HG03520 (cell line): ENCODE data around the gene CWH43.
"Not testable (repeated sequence)": the region's sequence is repeated elsewhere in the genome, so short reads cannot be mapped to it uniquely, and the experiment has no call there.

Experiments
- ATAC-seq: cut with Tn5 transposase; IDR thresholded peaks from one replicate; pipeline ENCODE4 v1.9.1; 2021; ENCODE audit warnings: mild to moderate bottlenecking, moderate library complexity; ENCODE audit not compliant: unreplicated experiment

CWH43 gene

DNA sequence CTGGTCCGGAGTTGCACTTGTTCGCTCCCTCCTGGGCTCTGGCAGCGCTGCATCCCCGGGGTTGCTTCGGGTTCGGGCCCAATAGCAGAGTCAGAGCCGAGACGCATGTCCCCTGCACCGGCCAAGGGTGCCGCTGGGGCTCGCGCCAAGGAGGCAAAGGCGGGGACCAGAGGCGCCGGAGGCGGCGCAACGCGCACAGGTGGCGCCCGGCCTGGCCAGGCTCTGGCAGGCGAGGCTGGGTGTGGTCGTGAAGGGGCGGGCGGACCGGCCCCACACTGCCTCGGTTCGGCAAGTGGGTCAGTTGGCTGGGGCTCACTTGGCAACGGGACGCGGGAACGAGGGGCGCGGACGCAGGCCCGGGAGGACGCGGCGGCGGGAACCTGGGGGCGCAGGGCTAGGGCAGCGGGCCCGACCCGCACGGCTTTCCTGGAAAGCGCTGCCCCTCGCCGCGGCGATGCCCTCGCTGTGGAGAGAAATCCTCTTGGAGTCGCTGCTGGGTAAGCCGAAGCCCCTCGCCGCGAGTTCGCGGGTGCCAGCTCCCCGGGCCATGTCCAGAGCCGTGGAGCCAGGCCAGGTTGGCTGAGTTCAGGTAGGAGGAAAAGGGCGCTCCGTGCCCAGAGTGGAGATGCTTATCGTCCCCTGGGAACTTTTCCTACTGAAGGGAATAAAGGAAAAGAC, at the start of gene CWH43:
Gene CWH43, plus strand, starts transcription at position 300 of the 678 bp plus-strand sequence. Its CDS starts 155 bp downstream, at position 455.
- ATAC-seq = no peak

- no peak for ATAC-seq
These were observed 49.0 kb upstream of the CWH43 start for GRCh38 chr4:48937033-48937432.

GRCh38 chr4:48938831-48939230, 47.2 kb upstream of the CWH43 start:
- ATAC-seq = no peak

DNA sequence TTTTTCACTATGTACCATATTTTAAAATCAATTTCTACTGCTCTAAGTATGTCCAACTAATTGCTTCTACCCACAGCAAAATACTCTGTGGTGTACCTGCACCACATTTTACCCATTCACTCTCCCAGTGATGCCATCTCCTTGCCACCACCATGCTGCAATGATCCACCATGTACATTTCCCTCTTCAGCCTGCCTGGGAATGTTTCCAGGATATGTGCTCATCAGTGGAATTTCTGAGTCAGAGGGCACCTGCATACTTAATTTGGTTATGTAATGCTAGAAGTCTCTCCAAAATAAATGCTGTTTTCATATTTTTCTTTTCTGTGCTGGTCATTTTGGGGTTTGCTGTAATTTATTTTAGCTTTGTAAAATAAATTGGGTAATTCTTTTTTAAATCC, 46.3 kb upstream of the CWH43 start:
- no peak for ATAC-seq

DNA sequence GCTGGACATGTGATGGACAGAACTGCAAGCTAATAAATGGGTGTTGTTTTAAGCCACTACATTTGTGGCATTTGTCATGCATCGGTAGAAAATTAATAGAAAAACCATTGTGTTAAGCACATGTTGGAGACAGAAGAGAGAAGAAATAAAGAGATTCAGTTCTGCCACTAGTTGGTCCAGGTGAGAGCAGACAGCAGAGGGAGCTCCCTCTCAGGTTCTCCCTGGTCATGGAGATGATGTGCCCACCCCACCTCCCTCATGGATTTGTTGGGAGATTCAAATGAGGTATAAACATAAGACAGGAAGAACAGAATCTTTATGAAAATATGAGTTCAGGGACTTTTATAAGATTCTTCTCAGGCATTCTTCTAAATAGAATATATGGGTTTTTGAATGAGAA, 42.7 kb upstream of the CWH43 start:
- ATAC-seq = no peak

GRCh38 chr4:48944252-48944651, 41.8 kb upstream of the CWH43 start:
- ATAC-seq = no peak

DNA sequence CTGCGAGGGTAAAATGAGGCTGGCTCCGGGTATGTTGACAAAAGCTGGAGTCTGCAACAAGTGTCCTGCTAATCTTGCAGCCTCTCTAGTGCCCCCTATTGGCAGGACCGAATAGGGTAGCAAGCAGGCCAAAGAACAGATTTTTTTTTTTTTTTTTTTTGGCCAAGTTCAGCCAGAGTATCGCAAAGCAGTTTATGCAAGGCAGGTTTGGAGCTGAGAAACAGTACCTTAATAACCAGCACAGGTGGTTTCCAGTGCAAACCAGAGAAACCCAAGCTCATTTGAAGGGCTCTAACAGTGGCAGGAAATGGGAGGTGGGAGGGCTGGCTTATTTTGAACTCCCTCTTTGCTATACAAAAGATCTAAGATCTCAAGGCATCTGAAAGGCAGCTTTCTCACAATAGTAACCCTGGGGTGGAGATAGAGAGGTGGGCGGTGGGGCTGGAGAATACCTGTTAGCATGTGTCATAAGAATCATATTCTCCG, 41.3 kb upstream of the CWH43 start:
- no peak for ATAC-seq

DNA sequence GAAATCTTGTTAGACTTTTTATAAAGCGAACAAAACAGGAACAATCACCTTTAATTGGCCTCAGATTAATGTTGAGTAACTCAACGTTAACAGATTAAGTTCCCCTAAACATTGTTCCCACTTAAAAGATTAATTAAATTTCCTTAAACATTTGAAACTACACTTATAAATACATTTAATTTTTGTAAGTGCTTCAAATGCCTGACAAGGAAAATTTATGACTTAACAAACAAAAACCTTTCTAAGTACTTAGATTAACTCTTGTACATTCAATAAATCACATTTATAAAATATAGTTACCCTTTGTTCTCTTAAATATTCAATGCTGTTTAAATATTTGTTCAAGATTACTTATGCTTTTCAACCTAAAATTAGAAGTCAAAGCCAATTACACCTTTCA, 40.1 kb upstream of the CWH43 start:
- no peak for ATAC-seq

DNA sequence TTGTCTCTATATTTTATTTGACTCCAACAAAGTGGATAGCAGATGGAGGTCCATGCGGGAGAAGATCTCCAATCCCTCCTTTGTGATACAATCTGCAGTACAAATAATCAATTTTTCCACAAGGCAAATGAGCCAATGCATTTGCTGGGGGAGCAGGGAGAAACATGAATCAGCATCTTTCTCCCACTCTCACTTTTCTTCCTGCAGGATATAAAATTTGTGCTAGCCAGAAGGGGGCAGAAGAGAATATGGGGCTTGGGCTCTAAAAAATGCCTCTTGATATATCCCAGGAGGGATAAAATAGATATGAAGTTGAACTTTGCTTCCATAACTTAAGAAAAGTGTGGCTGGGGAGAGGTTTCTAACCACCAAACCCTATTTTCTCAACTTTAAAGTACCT, 38.3 kb upstream of the CWH43 start:
- no peak for ATAC-seq

GRCh38 chr4:48949086-48949485, 37.0 kb upstream of the CWH43 start:
- ATAC-seq = no peak

DNA sequence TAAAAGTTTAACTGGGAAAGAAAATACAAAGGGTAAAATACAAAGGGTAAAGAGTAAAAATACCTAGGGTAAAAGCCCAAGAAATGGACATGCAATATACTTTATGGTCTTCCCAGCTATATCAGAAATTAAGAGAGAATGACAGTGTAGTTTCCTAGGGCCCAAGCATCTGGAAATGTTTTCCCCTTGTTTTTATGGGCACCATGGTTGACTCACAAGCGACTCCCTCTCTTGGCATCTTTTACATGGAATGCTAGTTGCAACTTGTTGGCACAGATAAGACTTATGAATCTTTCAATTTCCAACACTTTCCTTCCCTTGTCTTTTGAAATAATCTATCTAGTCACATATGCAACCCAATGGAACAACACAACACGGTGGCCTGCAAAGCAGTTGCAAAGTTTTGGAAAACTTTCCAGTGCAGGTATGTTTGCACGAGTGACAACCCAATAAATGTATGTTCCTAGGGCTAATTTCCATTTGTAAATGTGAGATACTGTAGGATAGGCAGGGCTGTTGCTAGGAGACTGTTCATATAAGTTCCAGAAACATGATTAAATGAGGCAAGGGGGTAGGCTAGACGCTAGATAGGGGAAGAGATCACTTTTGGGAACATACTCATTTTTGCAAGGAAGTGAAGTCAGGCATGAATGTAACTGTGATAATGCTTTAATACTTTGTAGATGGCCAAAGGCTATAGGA, 36.4 kb upstream of the CWH43 start:
- ATAC-seq = no peak

DNA sequence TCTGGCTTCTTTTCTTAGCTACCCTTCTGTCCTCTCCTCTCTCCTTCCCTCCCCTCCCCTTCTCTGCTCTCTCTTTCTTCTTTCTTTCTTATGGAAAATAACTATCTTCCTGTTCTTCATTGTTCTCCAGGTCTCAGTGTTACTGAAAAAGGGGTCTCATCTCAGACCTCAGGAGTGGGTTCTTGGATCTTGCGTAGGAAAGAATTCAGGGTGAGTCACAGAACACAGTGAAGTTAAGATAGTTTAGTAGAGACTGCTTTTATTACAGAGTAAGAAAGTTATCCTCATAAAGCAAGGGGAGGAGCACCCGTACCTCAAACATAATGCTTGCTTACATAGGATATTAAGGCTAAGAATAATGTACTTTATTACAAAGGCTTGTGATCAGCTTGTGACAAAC, 31.8 kb upstream of the CWH43 start:
- no peak for ATAC-seq

GRCh38 chr4:48957366-48957765, 28.7 kb upstream of the CWH43 start:
- ATAC-seq = not testable (repeated sequence)

DNA sequence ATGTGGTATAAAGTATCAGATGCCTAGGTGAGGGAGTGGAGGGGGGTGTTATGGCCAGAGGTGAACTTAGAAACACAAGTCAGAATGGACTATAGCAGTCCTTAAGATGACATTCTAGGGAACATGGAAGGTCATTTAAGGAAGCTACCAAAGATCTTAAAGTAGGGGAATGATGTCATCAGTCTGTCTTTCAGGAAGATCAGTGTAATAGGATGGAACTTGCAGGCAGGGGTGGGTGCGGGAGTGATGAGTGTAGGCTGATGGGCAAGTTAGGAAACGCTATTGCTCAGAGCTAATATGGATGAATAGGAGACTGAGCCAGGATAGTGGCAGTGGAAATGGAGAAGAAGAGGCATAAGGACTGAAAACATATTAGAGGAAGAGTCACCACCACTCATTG, 27.5 kb upstream of the CWH43 start:
- ATAC-seq = no peak

DNA sequence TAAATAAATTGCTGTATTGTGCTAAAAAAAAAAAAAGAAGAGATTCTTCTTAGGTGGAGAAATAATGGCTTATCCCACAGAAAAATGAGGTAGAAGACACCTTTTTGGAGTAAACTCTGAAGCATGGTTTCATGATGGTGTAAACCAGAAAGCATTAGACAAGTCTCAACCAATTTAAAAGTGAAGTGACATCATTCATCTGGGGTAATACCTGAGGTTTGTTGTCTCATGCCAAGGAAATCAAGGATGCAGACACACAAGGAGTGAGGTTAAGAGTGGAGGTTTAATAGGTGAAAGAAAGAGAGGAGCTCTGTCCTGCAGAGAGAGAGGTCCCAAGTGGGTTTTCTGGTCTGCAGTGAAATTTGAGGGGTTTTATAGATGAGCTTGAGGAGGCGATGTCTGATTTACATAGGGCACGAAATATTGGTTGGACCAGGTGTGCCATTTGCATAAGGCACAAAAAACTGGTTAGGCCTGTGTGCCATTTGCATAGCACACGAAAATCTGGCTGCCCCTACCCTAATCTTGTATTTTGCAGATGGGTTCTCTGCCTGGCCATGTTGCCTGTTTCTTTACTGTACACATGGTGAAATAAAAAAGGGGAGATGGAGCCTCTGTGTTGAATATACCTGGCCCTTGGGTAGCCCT, 25.0 kb upstream of the CWH43 start:
- no peak for ATAC-seq

DNA sequence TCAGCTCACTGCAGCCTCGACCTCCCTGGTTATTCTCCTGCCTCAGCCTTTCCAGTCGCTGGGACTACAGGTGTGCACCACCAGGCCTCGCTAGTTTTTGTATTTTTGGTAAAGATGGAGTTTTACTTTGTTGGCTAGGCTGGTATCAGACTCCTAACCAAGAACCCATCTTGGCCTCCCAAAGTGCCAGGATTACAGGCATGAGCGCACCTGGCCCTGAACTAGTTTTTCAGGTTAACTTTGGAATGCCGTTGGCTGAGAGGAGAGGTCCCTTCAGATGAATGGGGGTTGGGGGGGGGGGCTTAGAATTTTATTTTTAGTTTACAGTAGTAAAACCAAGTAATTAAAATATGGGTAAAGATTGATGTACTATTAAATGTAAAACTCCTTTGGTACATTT, 23.4 kb upstream of the CWH43 start:
- ATAC-seq = no peak

DNA sequence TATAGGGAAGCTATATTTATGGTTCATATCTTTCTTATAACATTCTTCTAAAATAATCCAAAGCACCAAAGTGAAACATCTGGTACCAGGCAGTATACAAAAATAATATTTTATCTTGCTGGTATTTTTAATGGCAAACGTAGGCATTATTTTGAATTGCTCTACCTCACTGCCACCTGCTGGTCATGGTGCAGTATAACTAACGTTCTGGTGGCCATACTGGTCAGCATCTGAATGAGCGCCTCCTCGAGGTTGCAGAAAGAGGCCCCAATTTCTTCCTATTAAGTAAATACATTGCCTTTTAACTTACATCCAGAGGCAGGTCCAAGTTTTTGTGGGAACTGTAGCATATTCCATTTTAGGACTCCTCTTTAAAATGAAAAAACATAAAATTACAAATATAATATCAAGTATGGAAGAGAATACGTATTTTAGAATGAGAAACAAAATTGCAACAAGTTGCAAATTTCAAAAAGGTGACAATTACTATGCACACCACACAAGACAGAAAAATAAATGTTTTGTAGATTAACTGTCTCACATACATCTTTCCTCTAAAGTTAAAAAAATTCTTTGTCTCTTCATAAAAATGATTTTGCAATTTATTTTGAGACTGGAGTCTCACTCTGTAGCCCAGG, 22.9 kb upstream of the CWH43 start:
- ATAC-seq = peak; percentile 92

DNA sequence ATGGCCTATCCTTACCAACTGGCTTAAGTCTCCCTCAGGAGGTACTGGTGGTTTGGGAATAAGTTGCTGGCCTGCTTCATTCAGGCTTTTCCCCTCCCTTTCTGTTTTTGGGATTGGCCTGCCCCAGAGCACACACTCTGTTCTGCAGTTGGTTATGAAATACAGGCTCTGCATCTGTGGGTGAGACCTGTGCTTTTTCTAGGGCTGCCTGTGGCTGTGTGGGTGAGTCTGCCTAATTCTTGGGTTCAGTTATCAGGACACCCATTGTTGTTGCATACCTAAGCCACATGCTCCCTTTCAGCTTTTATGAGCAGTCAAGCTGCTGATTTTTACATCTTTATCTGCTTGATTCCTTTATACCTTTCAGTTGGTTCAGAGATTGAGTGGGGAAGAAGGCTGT, 19.0 kb upstream of the CWH43 start:
- no peak for ATAC-seq

DNA sequence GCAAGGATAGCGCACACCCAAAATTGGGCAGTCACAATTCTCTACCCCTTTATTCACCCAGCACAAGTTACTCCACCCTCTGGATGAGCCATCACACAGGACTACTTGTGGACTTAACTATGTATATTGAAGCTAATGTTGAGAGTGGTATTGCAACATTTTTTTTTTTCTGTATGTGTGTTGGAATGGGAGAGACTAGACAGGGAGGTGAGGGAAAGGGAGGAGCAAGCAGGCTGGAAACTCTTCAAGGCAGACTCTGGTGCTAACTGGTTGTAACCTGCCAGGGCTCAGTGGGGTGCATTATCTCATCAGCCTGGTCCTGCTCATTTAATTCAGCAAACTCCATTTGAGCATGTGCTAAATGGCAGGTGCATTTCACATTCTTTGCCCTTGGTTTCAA, 18.4 kb upstream of the CWH43 start:
- no peak for ATAC-seq

DNA sequence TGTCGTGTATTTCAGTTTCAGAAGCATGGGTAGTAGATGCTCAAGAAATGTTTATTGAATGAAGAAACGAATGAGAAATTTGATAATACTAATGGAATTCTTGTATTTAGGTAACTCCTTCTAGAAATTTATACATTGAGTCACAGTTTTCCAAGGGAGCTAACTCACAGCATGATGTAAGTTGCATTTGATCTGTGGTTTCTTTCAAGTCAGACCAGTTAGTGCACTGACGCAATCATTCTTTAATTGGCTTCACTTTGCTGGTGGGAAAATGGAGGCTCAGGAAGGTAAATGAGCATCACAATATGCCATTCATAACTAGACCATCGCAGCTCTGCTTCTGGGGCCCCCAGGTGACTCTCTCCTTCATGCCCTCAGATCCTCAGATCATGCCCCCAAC, 17.3 kb upstream of the CWH43 start:
- no peak for ATAC-seq

DNA sequence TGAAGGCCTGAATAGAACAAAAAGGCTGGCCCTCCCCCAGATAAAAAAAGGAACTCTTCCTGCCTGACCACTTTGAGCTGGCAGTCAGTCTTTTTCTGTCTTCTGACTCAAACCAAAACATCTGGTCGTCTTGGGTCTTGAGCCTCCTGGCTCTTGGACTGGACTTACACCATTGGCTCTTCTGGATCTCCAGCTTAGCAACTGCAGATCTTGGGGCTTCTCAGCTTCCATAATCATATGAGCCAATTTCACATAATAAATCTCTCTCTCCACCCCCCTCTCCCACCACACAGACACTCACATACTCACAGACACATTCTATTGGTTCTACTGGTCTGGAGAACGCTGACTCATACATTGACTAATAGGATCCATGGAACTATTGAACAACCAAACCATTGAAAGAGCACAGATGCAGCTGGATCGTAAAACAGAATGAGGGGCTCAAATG, 15.6 kb upstream of the CWH43 start:
- ATAC-seq = no peak
